K562 (cell line): ENCODE data around the gene CDT1. TPM values are rescaled to one million over a fixed set of nuclear protein-coding genes. Genes with fewer than 3 reads are reported as not detected.
A peak's percentile ranks its signal among the peaks of the same experiment; 100 is the strongest.

Experiments
- ATAC-seq: fragments of 200-7000 bp; cut with Tn5 transposase; 3 replicates; pipeline ENCODE4 v1.9.1; 2020; ENCODE audit warnings: moderate library complexity
- BruUV-seq: library from RNA; stranded (reverse); fragments of 400-500 nt; replicated peaks from 2 replicates; lab custom pipeline; 2021; lab: Mats Ljungman, UMichigan
- CTCF ChIA-PET: fragments of 300-600 bp; formaldehyde crosslinking; extraction: SDS; loops from one replicate; lab custom pipeline; 2021; ENCODE audit warnings: low intra/inter-chr PET ratio; lab: Yijun Ruan, JAX
- POLR2A ChIA-PET: fragments of 300-600, 350-650 bp; sonication (Branson Sonifier 250); formaldehyde crosslinking; extraction: SDS; loops from one replicate; lab custom pipeline; 2021; ENCODE audit warnings: antibody characterized with exemption, inconsistent platforms; lab: Yijun Ruan, JAX
- DNase-seq, 4 experiments: peaks; one replicate each; pipeline versions ENCODE4 v3.0.0 to v3.0.0-alpha.2; 2011 to 2018; ENCODE audit warnings: low spot score in 3 of 4, mixed read lengths in 3 of 4; ENCODE audit errors: extremely low read depth in 1 of 4
- FAIRE-seq: peaks from 2 replicates; lab custom pipeline; 2011; peaks lifted over from hg19 to GRCh38; lab: Jason Lieb, UNC
- H2AFZ ChIP-seq: 2 replicates; pipeline ENCODE4 v1.6.0; 2011; ENCODE audit warnings: low read depth, low read length, control low read depth, inconsistent platforms
- H3K27ac ChIP-seq: fragments of 200-600 bp; 3 replicates; pipeline ENCODE4 v1.8.0; 2011; ENCODE audit warnings: low read depth, mild to moderate bottlenecking, control low read depth, inconsistent platforms, low read length, moderate library complexity, mixed read lengths; ENCODE audit errors: extremely low read depth
- H3K27me3 ChIP-seq, 2 experiments: fragments of 300-600 bp in 1 of 2; 2 replicates in 1 of 2; 3 replicates in 1 of 2; pipeline versions ENCODE4 v1.6.0 to v1.8.0; 2011; ENCODE audit warnings: inconsistent platforms in 2 of 2, low read length in 2 of 2, mild to moderate bottlenecking in 1 of 2, mixed read lengths in 1 of 2, moderate library complexity in 1 of 2; ENCODE audit not compliant: control insufficient read depth in 2 of 2, insufficient read depth in 2 of 2
- H3K36me3 ChIP-seq: fragments of 300-600 bp; 3 replicates; pipeline ENCODE4 v1.8.0; 2011; ENCODE audit warnings: mild to moderate bottlenecking, low read length, inconsistent platforms; ENCODE audit not compliant: control insufficient read depth, insufficient read depth
- H3K4me1 ChIP-seq, 2 experiments: fragments of 200-600 bp in 1 of 2; replicated peaks in 1 of 2; 2 replicates in 1 of 2; 3 replicates in 1 of 2; pipeline versions ENCODE4 v1.5.1 to v1.8.0; 2011; ENCODE audit warnings: inconsistent platforms in 2 of 2, low read length in 2 of 2, mild to moderate bottlenecking in 1 of 2, mixed read lengths in 1 of 2, moderate library complexity in 1 of 2; ENCODE audit not compliant: control insufficient read depth in 2 of 2, insufficient read depth in 2 of 2
- H3K4me2 ChIP-seq: 2 replicates; pipeline ENCODE4 v1.6.1; 2011; ENCODE audit warnings: low read length, control low read depth, inconsistent platforms, mixed read lengths; ENCODE audit not compliant: insufficient read depth
- H3K4me3 ChIP-seq: fragments of 200-600 bp; sonication (generic), shearing (Covaris generic); 2 replicates; pipeline ENCODE4 v1.5.1; 2016; ENCODE audit warnings: control low read depth, inconsistent platforms
- H3K79me2 ChIP-seq: fragments of 200-600 bp; 3 replicates; pipeline ENCODE4 v1.8.0; 2011; ENCODE audit warnings: low read length, inconsistent platforms; ENCODE audit not compliant: control insufficient read depth, insufficient read depth
- H3K9ac ChIP-seq, 2 experiments: 2 replicates each; pipeline versions ENCODE4 v1.6.0 to v1.6.1; 2011; ENCODE audit warnings: low read depth in 2 of 2, low read length in 2 of 2, control low read depth in 1 of 2, inconsistent platforms in 1 of 2, mild to moderate bottlenecking in 1 of 2, mixed read lengths in 1 of 2; ENCODE audit not compliant: insufficient read depth in 1 of 2
- H3K9me1 ChIP-seq: one replicate; pipeline ENCODE4 v1.6.0; 2011; ENCODE audit warnings: inconsistent platforms, mild to moderate bottlenecking, low read length, moderate library complexity; ENCODE audit not compliant: control insufficient read depth, insufficient read depth
- H3K9me3 ChIP-seq: replicated peaks from 2 replicates; pipeline ENCODE4 v1.5.1; 2011; ENCODE audit warnings: low read depth, low read length, inconsistent platforms; ENCODE audit not compliant: control insufficient read depth, insufficient read depth
- H4K20me1 ChIP-seq: replicated peaks from 2 replicates; pipeline ENCODE4 v1.6.1; 2011; ENCODE audit warnings: low read length, inconsistent platforms, mixed read lengths; ENCODE audit not compliant: control insufficient read depth, insufficient read depth
- BDP1 ChIP-seq: IDR thresholded peaks from 3 replicates; pipeline ENCODE4 v1.6.1; 2011; ENCODE audit not compliant: insufficient read length, insufficient read depth
- BRD9 ChIP-seq: fragments of 450-650 bp; IDR thresholded peaks from 2 replicates; pipeline ENCODE4 v1.6.1; 2018; ENCODE audit warnings: low read depth; ENCODE audit not compliant: partially characterized antibody
- C11orf30 ChIP-seq: fragments of 450-650 bp; IDR thresholded peaks from 2 replicates; pipeline ENCODE4 v1.6.1; 2016; ENCODE audit warnings: low read depth, mild to moderate bottlenecking
- EGR1 ChIP-seq: fragments of 450-650 bp; conservative IDR thresholded peaks from 2 replicates; pipeline ENCODE4 v1.6.1; 2017; ENCODE audit warnings: mild to moderate bottlenecking
- ETV5 ChIP-seq: sonication (generic); formaldehyde crosslinking; IDR thresholded peaks from 2 replicates; pipeline ENCODE4 v1.4.0; 2020; ENCODE audit warnings: low read depth, mild to moderate bottlenecking, missing genetic modification reagents
- FOXK2 ChIP-seq, 2 experiments: fragments of 450-650 bp; IDR thresholded peaks in 1 of 2; conservative IDR thresholded peaks in 1 of 2; 2 replicates each; pipeline ENCODE4 v1.6.1; 2016; ENCODE audit warnings: low read depth in 2 of 2, mild to moderate bottlenecking in 1 of 2
- FOXP1 ChIP-seq: sonication (generic); formaldehyde crosslinking; IDR thresholded peaks from 2 replicates; pipeline ENCODE4 v1.8.0; 2022; ENCODE audit warnings: mild to moderate bottlenecking, missing genetic modification reagents
- NFYB ChIP-seq: IDR thresholded peaks from 2 replicates; pipeline ENCODE4 v1.6.1; 2011; ENCODE audit warnings: mild to moderate bottlenecking, moderate library complexity; ENCODE audit not compliant: insufficient read length; ENCODE audit errors: extremely low read depth
- PHTF2 ChIP-seq: fragments of 250-450 bp; sonication (Bioruptor Pico); IDR thresholded peaks from 2 replicates; pipeline ENCODE4 v1.5.0; 2021; ENCODE audit warnings: mild to moderate bottlenecking
- RBM17 ChIP-seq: fragments of 200-400 bp; formaldehyde crosslinking; IDR thresholded peaks from 2 replicates; pipeline ENCODE4 v1.6.1; 2017; ENCODE audit warnings: low read depth, mild to moderate bottlenecking, low read length, borderline replicate concordance
- WGBS: fragments of 100-300 bp; shearing (Covaris generic); methylation state at CpG from one replicate; pipeline ENCODE4 v1.1.6; 2016; ENCODE audit warnings: low coverage, mixed read lengths; ENCODE audit not compliant: insufficient coverage; ENCODE audit errors: missing lambda C conversion rate; 5-methylcytosine and 5-hydroxymethylcytosine counted together
- in situ Hi-C: fragments of 300-500 bp; cut with MboI; formaldehyde crosslinking; loops from 4 replicates; pipeline ENCODE4 v1.15.0; 2018; ENCODE audit warnings: inconsistent platforms, mixed read lengths
- intact Hi-C: fragments of 100-400 bp; cut with micrococcal nuclease; formaldehyde crosslinking; loops from 2 replicates; pipeline ENCODE4 v1.14.2; 2022
- polyA plus RNA-seq, 8 experiments: library from polyadenylated mRNA; depleted of rRNA in 4 of 8; stranded (reverse) in 5 of 8; unstranded in 3 of 8; fragments of >200 nt; fragmentation: Nextera tagmentation in 2 of 8; fragmentation: Illumina TruSeq in 1 of 8; extraction: Ambion mirVana in 2 of 8; extraction: Trizol in 1 of 8; gene quantifications; 2 replicates each; pipeline versions ENCODE4 v1.2.1 to v1.2.3, GENCODE V29; 2011 to 2014; ENCODE audit warnings: inconsistent platforms in 1 of 8, missing spikeins in 1 of 8
- total RNA-seq, 7 experiments: library from RNA; depleted of rRNA in 6 of 7; stranded (reverse); fragments of >200 nt in 6 of 7; fragmentation: Illumina TruSeq in 2 of 7; extraction: Trizol in 2 of 7; gene quantifications; 2 replicates each; pipeline versions ENCODE4 v1.2.1 to v1.2.3, GENCODE V29; 2011 to 2021; ENCODE audit warnings: low replicate concordance in 1 of 7
- TF ChIP-seq, protein P1 (sequence below): fragments of 450-650 bp; IDR thresholded peaks from 2 replicates; pipeline ENCODE4 v1.7.1; 2018; ENCODE audit warnings: mild to moderate bottlenecking, low read depth; ENCODE audit not compliant: partially characterized antibody
- TF ChIP-seq, protein P2 (sequence below): fragments of 450-650 bp; IDR thresholded peaks from 2 replicates; pipeline ENCODE4 v1.6.1; 2016; ENCODE audit warnings: antibody characterized with exemption
- TF ChIP-seq, protein P3 (sequence below), 2 experiments: fragments of 450-650 bp in 1 of 2; sonication (generic) in 1 of 2; formaldehyde crosslinking in 1 of 2; IDR thresholded peaks in 1 of 2; conservative IDR thresholded peaks in 1 of 2; 2 replicates each; pipeline versions ENCODE4 v1.6.1 to v1.8.1; 2016 to 2023; ENCODE audit warnings: mild to moderate bottlenecking in 2 of 2, moderate library complexity in 2 of 2, inconsistent platforms in 1 of 2, missing genetic modification reagents in 1 of 2

The CDT1 gene
- total and polyA plus RNA-seq, 9 of the 15 experiments (the other 6 are each of a cell fraction or from before 2014, with no cell fraction given): 0.92 to 178 (median 14.2) TPM

DNA sequence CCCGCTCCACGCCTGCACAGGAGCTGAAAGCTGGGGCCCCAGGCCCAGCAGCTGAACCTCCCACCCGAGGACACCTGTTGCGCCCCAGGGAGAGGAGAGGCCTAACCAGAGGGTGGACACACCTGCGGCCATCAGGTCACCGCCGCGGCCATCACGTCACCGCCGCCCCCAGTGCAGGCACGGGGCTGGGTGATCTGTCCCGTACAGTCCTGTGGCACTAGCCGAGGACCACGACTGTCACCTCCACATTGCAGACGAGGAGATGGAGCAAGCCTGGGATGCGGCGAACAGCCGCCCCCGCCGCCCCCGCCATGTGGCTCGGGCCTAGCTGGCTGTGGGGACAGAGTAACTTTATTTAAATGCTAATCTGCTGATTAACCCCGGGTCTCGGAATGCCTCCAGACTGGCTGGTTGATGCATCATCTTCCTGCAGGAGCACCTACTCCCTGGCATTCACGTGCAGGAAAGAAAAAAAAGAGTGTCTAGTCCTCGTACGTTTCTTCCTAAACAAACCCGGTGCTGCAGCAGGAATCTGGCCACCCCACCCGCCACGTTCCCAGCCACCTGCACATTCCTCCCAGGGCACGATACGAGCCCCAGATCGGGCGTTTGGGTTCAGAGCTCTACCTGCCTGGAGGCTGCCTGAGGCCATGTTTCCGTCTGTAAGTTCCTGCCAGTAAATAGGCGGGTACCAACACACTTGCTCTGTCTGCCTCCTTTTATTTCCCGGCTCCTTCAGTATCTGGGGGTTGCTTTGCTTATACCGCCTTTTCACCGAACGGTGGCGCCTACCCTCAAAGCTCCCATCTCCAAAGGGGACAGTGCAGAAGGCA lies 48.5 kb upstream of the CDT1 start (continued):
- TF ChIP-seq, protein P1, sequence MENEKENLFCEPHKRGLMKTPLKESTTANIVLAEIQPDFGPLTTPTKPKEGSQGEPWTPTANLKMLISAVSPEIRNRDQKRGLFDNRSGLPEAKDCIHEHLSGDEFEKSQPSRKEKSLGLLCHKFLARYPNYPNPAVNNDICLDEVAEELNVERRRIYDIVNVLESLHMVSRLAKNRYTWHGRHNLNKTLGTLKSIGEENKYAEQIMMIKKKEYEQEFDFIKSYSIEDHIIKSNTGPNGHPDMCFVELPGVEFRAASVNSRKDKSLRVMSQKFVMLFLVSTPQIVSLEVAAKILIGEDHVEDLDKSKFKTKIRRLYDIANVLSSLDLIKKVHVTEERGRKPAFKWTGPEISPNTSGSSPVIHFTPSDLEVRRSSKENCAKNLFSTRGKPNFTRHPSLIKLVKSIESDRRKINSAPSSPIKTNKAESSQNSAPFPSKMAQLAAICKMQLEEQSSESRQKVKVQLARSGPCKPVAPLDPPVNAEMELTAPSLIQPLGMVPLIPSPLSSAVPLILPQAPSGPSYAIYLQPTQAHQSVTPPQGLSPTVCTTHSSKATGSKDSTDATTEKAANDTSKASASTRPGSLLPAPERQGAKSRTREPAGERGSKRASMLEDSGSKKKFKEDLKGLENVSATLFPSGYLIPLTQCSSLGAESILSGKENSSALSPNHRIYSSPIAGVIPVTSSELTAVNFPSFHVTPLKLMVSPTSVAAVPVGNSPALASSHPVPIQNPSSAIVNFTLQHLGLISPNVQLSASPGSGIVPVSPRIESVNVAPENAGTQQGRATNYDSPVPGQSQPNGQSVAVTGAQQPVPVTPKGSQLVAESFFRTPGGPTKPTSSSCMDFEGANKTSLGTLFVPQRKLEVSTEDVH: no peak
- TF ChIP-seq BDP1 (no peak), EGR1 (peak; percentile 69), NFYB (no peak), C11orf30 (no peak)

GRCh38 chr16:88755745-88756443 lies 47.7 kb upstream of the CDT1 start:
- H3K79me2 ChIP-seq: peaks cover 93% of the 10 kb centered on the region
- ATAC-seq: no peak
- H3K27me3 ChIP-seq: no peaks in the 10 kb centered on the region
- TF ChIP-seq BRD9 (no peak), FOXP1 (CRISPR knock-in tag) (no peak), PHTF2 (no peak), RBM17 (no peak), ETV5 (CRISPR knock-in tag) (no peak), FOXK2 (conservative IDR thresholded peaks at IDR 0.05 in 1 of 2, IDR thresholded peaks at IDR 0.05 in 1 of 2; ENCODE audit: low read depth in 2 of 2) (no peak)
- TF ChIP-seq, protein P2, sequence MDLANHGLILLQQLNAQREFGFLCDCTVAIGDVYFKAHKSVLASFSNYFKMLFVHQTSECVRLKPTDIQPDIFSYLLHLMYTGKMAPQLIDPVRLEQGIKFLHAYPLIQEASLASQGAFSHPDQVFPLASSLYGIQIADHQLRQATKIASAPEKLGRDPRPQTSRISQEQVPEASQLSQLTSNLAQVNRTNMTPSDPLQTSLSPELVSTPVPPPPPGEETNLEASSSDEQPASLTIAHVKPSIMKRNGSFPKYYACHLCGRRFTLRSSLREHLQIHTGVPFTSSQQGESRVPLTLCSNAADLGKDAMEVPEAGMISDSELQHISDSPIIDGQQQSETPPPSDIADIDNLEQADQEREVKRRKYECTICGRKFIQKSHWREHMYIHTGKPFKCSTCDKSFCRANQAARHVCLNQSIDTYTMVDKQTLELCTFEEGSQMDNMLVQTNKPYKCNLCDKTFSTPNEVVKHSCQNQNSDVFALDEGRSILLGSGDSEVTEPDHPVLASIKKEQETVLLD: no peak
- TF ChIP-seq, protein P3, sequence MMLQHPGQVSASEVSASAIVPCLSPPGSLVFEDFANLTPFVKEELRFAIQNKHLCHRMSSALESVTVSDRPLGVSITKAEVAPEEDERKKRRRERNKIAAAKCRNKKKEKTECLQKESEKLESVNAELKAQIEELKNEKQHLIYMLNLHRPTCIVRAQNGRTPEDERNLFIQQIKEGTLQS (IDR thresholded peaks at IDR 0.05): no peak
- TF ChIP-seq, protein P3 (CRISPR knock-in tag; conservative IDR thresholded peaks at IDR 0.05): no peak
- no peak overlapping the region for H2AFZ ChIP-seq
- H3K27ac ChIP-seq: no peak overlapping the region
- H3K36me3 ChIP-seq: peaks cover 92% of the 10 kb centered on the region; the same call in 2 of the 3 replicates
- FAIRE-seq: no peak
- CTCF ChIA-PET: interaction anchor here (1.2 kb wide), 1 partner anchor 29 kb away, joined by 5 read pairs; the partner anchor contains the start of gene PIEZO1
- no TSS peak for BruUV-seq
- no peak for DNase-seq
- 90% methylated on average over 22 of the region's 23 CpGs for WGBS
- peaks cover 70% of the 10 kb centered on the region for H4K20me1 ChIP-seq
- H3K9me3 ChIP-seq: no peaks in the 10 kb centered on the region
- POLR2A ChIA-PET: interaction anchor here (2.7 to 8.9 kb wide), 2 partner anchors 8 to 15 kb away, joined by 11 to 102 read pairs; no protein-coding TSS in a partner anchor
- in situ Hi-C loops: no loop called here
- H3K4me3 ChIP-seq: no peak overlapping the region
- H3K4me2 ChIP-seq: no peak overlapping the region
- H3K9ac ChIP-seq: peak overlapping the region in 1 of 2 experiments; percentile 73; a peak in 1 of 4 replicates
- intact Hi-C loops: no loop called here
- peaks cover 13 to 86% of the 10 kb centered on the region in 2 experiments; a peak in 4 of 5 replicates for H3K4me1 ChIP-seq
- H3K9me1 ChIP-seq: peaks cover 29% of the 10 kb centered on the region
